Esophagus squamous epithelium (tissue), 5 donors: ENCODE data around the gene TMEM108. TPM values are rescaled to one million over a fixed set of nuclear protein-coding genes. Genes with fewer than 3 reads are reported as not detected.

ENCODE experiments used
- DNase-seq: peaks from one replicate; lab custom pipeline; 2025; lab: John Stamatoyannopoulos, UW
- H3K27ac ChIP-seq, 4 donors: fragments of 200-600 bp; sonication (generic); one replicate each; pipeline ENCODE4 v1.5.1; 2016 to 2019; ENCODE audit warnings: mild to moderate bottlenecking in 1 of 4
- H3K27me3 ChIP-seq, 4 donors: fragments of 200-600 bp; sonication (generic); 1 replicate in 3 of 4; 2 replicates in 1 of 4; pipeline versions ENCODE4 v1.5.1 to v1.6.0; 2017 to 2021; ENCODE audit warnings: antibody characterized with exemption in 1 of 4
- H3K36me3 ChIP-seq, 3 donors: fragments of 200-600 bp; sonication (generic); one replicate each; pipeline ENCODE4 v1.5.1; 2016 to 2019
- H3K4me1 ChIP-seq, 3 donors: fragments of 200-600 bp; sonication (generic); one replicate each; pipeline ENCODE4 v1.5.1; 2017 to 2019
- H3K4me3 ChIP-seq, 4 donors: fragments of 200-600 bp; sonication (generic); 1 replicate in 3 of 4; 2 replicates in 1 of 4; pipeline ENCODE4 v1.5.1; 2016 to 2019; ENCODE audit warnings: mild to moderate bottlenecking in 2 of 4, moderate library complexity in 1 of 4
- H3K9me3 ChIP-seq, 3 donors: fragments of 200-600 bp; sonication (generic); one replicate each; pipeline ENCODE4 v1.5.1; 2016 to 2019
- CTCF ChIP-seq, 6 experiments: fragments of 450-650 bp in 4 of 6; fragments of 200-600 bp in 2 of 6; sonication (generic) in 2 of 6; IDR thresholded peaks; one replicate each; pipeline ENCODE4 v1.5.1; 2016 to 2019; ENCODE audit warnings: antibody characterized with exemption in 6 of 6, mild to moderate bottlenecking in 4 of 6, moderate library complexity in 4 of 6
- POLR2A ChIP-seq, 4 donors: fragments of 450-650 bp; IDR thresholded peaks; one replicate each; pipeline ENCODE4 v1.6.1; 2017; ENCODE audit warnings: antibody characterized with exemption in 4 of 4, mild to moderate bottlenecking in 4 of 4, moderate library complexity in 3 of 4
- WGBS, 2 donors: methylation state at CpG; one replicate each; pipeline ENCODE4 v1.1.5; 2018; 5-methylcytosine and 5-hydroxymethylcytosine counted together
- intact Hi-C: fragments of 100-400 bp; cut with DNase I; formaldehyde crosslinking; loops from one replicate; pipeline ENCODE4 v1.15.0; 2022
- total RNA-seq, 4 donors: library from RNA; depleted of rRNA; stranded (reverse); fragments of >200 nt; gene quantifications; one replicate each; pipeline ENCODE4 v1.1.0, GENCODE V29; 2016
- donor health status: DM: yes; HTN: yes; CAD: no.

The TMEM108 gene
- total RNA-seq, 4 donors from 2014 or later, result 0.12 to 3.4 (median 0.24) TPM

DNA sequence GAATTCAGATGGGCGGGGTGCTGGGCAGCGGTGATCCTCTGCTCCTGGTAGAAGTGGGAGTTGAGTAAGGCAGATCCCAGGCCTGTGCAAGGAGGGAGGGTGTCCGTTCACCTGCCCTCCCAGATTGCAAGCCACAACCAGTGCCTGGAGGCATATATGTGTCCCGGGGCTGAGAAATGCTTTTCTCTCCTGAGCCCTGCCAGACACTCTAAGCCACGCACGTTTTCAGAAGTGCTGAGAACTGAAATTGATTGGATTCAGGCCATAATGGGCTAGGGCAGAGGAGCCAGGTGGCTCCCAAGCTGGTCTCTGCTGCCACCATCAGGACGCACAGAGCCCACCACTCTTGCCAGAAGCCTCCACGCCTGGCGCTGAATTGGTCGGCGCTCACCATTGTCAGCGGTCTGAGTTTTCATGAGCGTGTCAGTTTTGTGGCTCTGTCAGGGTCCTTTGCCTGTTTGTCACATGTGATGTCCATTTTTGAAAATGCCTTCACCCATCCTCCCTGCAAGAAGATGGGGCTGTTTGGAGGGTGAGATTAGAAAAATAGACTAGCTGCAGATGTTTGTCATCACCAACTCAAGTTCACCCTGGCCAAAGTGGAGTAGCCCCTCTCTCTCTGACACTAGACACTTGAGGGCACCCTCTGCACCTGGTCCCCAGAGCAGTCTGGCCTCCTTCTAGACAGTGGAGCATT lies 346.3 kb downstream of the TMEM108 start:
- Histone ChIP-seq H3K4me1 (peaks cover 0 to 18% (median 4%) of the 10 kb centered on the region in 3 donors), H3K4me3 (no peak overlapping the region), H3K27me3 (no peaks in the 10 kb centered on the region), H3K36me3 (no peaks in the 10 kb centered on the region), H3K27ac (no peak overlapping the region), H3K9me3 (no peaks in the 10 kb centered on the region)
- peak in 5 of 6 experiments; percentile 60 to 71 (median 67) for TF ChIP-seq CTCF (IDR thresholded peaks at IDR 0.05)
- no peak for TF ChIP-seq POLR2A (IDR thresholded peaks at IDR 0.05)
- WGBS, 2 donors, result 2% methylated on average over 9 of the region's 13 CpGs; no CpG with 5 or more reads in 1 of the 2 donors
- intact Hi-C loops, result loop anchor here (10.0 kb wide), 1 partner anchor 340 kb away; no protein-coding TSS in a partner anchor
- no peak for DNase-seq

- Histone ChIP-seq H3K9me3 (no peaks in the 10 kb centered on the region), H3K27me3 (no peaks in the 10 kb centered on the region), H3K4me1 (peaks cover 0 to 18% (median 4%) of the 10 kb centered on the region in 3 donors), H3K4me3 (no peak overlapping the region), H3K27ac (no peak overlapping the region), H3K36me3 (no peaks in the 10 kb centered on the region)
- intact Hi-C loops, result loop anchor here (10.0 kb wide), 1 partner anchor 342 kb away; no protein-coding TSS in a partner anchor
- TF ChIP-seq CTCF (IDR thresholded peaks at IDR 0.05), result no peak
- no peak for TF ChIP-seq POLR2A (IDR thresholded peaks at IDR 0.05)
- DNase-seq, result no peak
Observed at GRCh38 chr3:133386876-133387275, 348.7 kb downstream of the TMEM108 start.

GRCh38 chr3:133387341-133387740 lies 349.1 kb downstream of the TMEM108 start:
- Histone ChIP-seq H3K4me3 (no peak overlapping the region), H3K36me3 (no peaks in the 10 kb centered on the region), H3K27me3 (no peaks in the 10 kb centered on the region), H3K9me3 (no peaks in the 10 kb centered on the region), H3K4me1 (peaks cover 0 to 18% (median 4%) of the 10 kb centered on the region in 3 donors), H3K27ac (no peak overlapping the region)
- intact Hi-C loops, result loop anchor here (10.0 kb wide), 1 partner anchor 343 kb away; no protein-coding TSS in a partner anchor
- DNase-seq, result no peak
- 65 to 72% methylated on average over 4 of the region's 4 CpGs for WGBS, 2 donors
- TF ChIP-seq POLR2A (IDR thresholded peaks at IDR 0.05) (no peak), CTCF (IDR thresholded peaks at IDR 0.05) (no peak)

- no peak for DNase-seq
- 18 to 80% methylated on average over 1 to 3 of the region's 4 CpGs for WGBS, 2 donors
- H3K9me3 ChIP-seq, result no peaks in the 10 kb centered on the region
- H3K27ac ChIP-seq, result no peak overlapping the region
- intact Hi-C loops, result loop anchor here (10.0 kb wide), 1 partner anchor 344 kb away; no protein-coding TSS in a partner anchor
- no peaks in the 10 kb centered on the region for H3K36me3 ChIP-seq
- TF ChIP-seq CTCF (IDR thresholded peaks at IDR 0.05), result no peak
- H3K4me1 ChIP-seq, result peaks cover 0 to 8% (median 4%) of the 10 kb centered on the region in 3 donors
- no peak overlapping the region for H3K4me3 ChIP-seq
- H3K27me3 ChIP-seq, result no peaks in the 10 kb centered on the region
Observed at GRCh38 chr3:133388696-133389395, 350.7 kb downstream of the TMEM108 start.

GRCh38 chr3:133390715-133391114 lies 352.5 kb downstream of the TMEM108 start:
- Histone ChIP-seq H3K27ac (no peak overlapping the region), H3K27me3 (no peaks in the 10 kb centered on the region), H3K4me3 (no peak overlapping the region), H3K9me3 (peaks cover 0 to 7% (median 0%) of the 10 kb centered on the region in 3 donors), H3K4me1 (no peaks in the 10 kb centered on the region), H3K36me3 (no peaks in the 10 kb centered on the region)
- TF ChIP-seq POLR2A (IDR thresholded peaks at IDR 0.05) (no peak), CTCF (IDR thresholded peaks at IDR 0.05) (no peak)
- 82 to 91% methylated on average over 4 of the region's 4 CpGs for WGBS, 2 donors
- intact Hi-C loops, result no loop called here
- DNase-seq, result no peak
